Stomach (tissue), 4 donors: ENCODE results near the gene TMEM132D.

Experiments
- CTCF ChIP-seq, 7 experiments: fragments of 450-650 bp in 4 of 7; fragments of 200-600 bp in 3 of 7; sonication (generic) in 3 of 7; IDR thresholded peaks; one replicate each; pipeline ENCODE4 v1.5.1; 2016 to 2019; ENCODE audit warnings: antibody characterized with exemption in 7 of 7, control low read depth in 2 of 7, mild to moderate bottlenecking in 1 of 7
- EP300 ChIP-seq: sonication (generic); formaldehyde crosslinking; IDR thresholded peaks from one replicate; pipeline ENCODE4 v1.6.1; 2017; ENCODE audit warnings: antibody characterized with exemption
- POLR2A ChIP-seq, 4 donors: fragments of 450-650 bp; IDR thresholded peaks; one replicate each; pipeline ENCODE4 v1.6.1; 2016; ENCODE audit warnings: antibody characterized with exemption in 4 of 4, control low read depth in 2 of 4, mild to moderate bottlenecking in 1 of 4, moderate library complexity in 1 of 4

GRCh38 chr12:129074379-129074778 is 829.4 kb downstream of the TMEM132D start:
- TF ChIP-seq POLR2A (IDR thresholded peaks at IDR 0.05), result no peak
- TF ChIP-seq CTCF (IDR thresholded peaks at IDR 0.05), result no peak
- no peak for TF ChIP-seq EP300
